ENCODE data around the gene IL3. TPM values are rescaled to one million over a fixed set of nuclear protein-coding genes. Genes with fewer than 3 reads are reported as not detected.

Gene IL3
- total and polyA plus RNA-seq, 2 of the 4 experiments (the other 2 are of a cell fraction), result not detected

DNA sequence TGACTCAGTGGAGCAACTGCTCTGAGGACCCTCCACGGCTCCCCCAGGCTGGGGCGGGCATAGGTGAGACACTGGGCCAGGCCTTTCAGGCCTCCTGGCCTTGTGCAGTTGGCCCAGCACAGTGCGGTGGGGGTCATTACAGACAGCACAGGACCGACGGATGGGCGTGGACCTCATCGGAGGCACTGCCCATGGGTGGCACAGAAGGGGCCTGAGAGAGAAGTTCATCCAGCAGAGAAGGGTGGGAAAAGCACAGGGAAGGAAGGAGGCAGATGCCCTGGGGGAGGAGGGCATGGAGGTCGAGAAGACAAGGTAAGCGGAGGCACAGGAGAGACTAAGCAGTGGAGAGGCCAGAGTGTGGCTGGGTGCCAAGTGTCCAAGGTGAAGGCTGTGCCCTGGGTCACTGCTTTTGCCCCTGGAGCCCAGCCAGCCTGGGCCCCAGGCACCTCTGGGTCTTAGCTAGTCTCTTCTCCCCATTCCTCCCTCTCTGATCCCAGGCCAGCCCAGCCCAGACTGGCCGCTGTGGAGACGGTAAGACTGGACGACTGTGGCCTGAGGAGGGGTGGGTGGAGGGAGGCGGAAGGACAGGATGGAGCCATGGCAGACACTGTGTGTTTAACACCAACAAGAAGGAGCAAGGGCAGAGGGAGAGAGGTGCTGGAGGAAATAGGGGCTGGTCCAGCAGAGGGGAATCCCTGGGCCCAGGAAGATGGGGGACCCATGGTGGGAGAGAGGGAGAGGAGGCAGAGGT is 5.7 kb downstream of the IL3 start:
- Histone ChIP-seq H3K56ac (ENCODE audit: extremely low read depth, insufficient read depth, low read length) (no peak overlapping the region), H3K27me3 (ENCODE audit: control insufficient read depth, insufficient read depth, low read length) (no peaks in the 10 kb centered on the region), H2BK120ac (ENCODE audit: low read depth, low read length) (peak overlapping the region; percentile 56), H4K91ac (ENCODE audit: insufficient read depth, low read depth, low read length) (peak overlapping the region; percentile 33; the same call in 1 of the 2 replicates), H3K27ac (ENCODE audit: insufficient read depth, low read length) (no peak overlapping the region), H2AK5ac (ENCODE audit: low read depth, low read length) (peak overlapping the region; percentile 60), H3K14ac (replicated peaks; ENCODE audit: low read depth, low read length) (no peak overlapping the region; the same call in 1 of the 2 replicates), H4K20me1 (ENCODE audit: insufficient read depth, low read length) (no peaks in the 10 kb centered on the region), H2AFZ (replicated peaks; ENCODE audit: low read length, poor library complexity) (peak overlapping the region; percentile 62), H3K9me3 (ENCODE audit: control insufficient read depth, insufficient read depth, low read length) (no peaks in the 10 kb centered on the region), H3K9ac (ENCODE audit: low read depth, low read length) (no peak overlapping the region), H4K8ac (ENCODE audit: low read depth in 2 of 2, low read length in 2 of 2) (peak overlapping the region in 1 of 2 experiments; percentile 20; a peak in 1 of 4 replicates), H2BK5ac (ENCODE audit: low read depth, low read length, poor library complexity, severe bottlenecking) (no peak overlapping the region), H4K5ac (ENCODE audit: low read depth, low read length) (no peak overlapping the region), H3K36me3 (ENCODE audit: control insufficient read depth, insufficient read depth, low read length) (no peaks in the 10 kb centered on the region), H3K23ac (ENCODE audit: low read depth, low read length) (no peak overlapping the region), H3K9me1 (ENCODE audit: insufficient read depth, low read length) (peaks cover 5% of the 10 kb centered on the region; the same call in 1 of the 2 replicates), H3K4me1 (ENCODE audit: control insufficient read depth, insufficient read depth, low read length) (peaks cover 5% of the 10 kb centered on the region), H3K79me1 (ENCODE audit: low read depth in 1 of 2, low read length in 2 of 2) (no peaks in the 10 kb centered on the region), H3K18ac (ENCODE audit: low read depth, low read length) (no peak overlapping the region), H3K4me2 (ENCODE audit: low read depth, low read length) (no peak overlapping the region), H2AK9ac (replicated peaks; ENCODE audit: low read depth, low read length, poor library complexity) (peak overlapping the region; percentile 66), H3K4ac (ENCODE audit: low read depth, low read length) (peak overlapping the region; percentile 76), H2BK15ac (ENCODE audit: low read depth, low read length) (peak overlapping the region; percentile 24; the same call in 1 of the 3 replicates), H3K4me3 (ENCODE audit: insufficient read depth, low read depth, low read length) (no peak overlapping the region), H2BK20ac (ENCODE audit: low read depth, low read length) (peak overlapping the region; percentile 27; the same call in 1 of the 2 replicates)
- 90% methylated on average over 7 of the region's 13 CpGs; no CpG with 5 or more reads in 1 of the 2 experiments for WGBS, 2 experiments (ENCODE audit: extremely low coverage in 2 of 2, insufficient read length in 1 of 2)
- intact Hi-C loops (cut with micrococcal nuclease) (loop anchor here (1.0 to 10.0 kb wide), 4 partner anchors 68 to 429 kb away; partner anchors contain the start of gene IRF1), in situ Hi-C loops (cut with MboI; ENCODE audit: low sequenced_read_pairs) (loop anchor here (5.0 to 10.0 kb wide), 2 partner anchors 116 to 299 kb away; partner anchors contain the start of gene SLC22A5), dilution Hi-C loops (cut with HindIII; ENCODE audit: low sequenced_read_pairs, unreplicated experiment) (no loop called here)
- no peak for ATAC-seq (ENCODE audit: low read depth)
- no peak for TF ChIP-seq MAFK (IDR thresholded peaks at IDR 0.05; ENCODE audit: low read depth, low read length)
- TF ChIP-seq RFX5 (IDR thresholded peaks at IDR 0.05; ENCODE audit: low read depth, low read length), result no peak
- no peak for TF ChIP-seq SMC3 (IDR thresholded peaks at IDR 0.05; ENCODE audit: low read depth, low read length)
- TF ChIP-seq RAD21 (IDR thresholded peaks at IDR 0.05; ENCODE audit: low read length), result no peak
- TF ChIP-seq, protein P1, sequence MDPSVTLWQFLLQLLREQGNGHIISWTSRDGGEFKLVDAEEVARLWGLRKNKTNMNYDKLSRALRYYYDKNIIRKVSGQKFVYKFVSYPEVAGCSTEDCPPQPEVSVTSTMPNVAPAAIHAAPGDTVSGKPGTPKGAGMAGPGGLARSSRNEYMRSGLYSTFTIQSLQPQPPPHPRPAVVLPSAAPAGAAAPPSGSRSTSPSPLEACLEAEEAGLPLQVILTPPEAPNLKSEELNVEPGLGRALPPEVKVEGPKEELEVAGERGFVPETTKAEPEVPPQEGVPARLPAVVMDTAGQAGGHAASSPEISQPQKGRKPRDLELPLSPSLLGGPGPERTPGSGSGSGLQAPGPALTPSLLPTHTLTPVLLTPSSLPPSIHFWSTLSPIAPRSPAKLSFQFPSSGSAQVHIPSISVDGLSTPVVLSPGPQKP (IDR thresholded peaks at IDR 0.05; ENCODE audit: borderline replicate concordance, low read depth, low read length), result no peak
- TF ChIP-seq RCOR1 (IDR thresholded peaks at IDR 0.05; ENCODE audit: insufficient replicate concordance, low read length), result no peak
- no peak for TF ChIP-seq MAZ (IDR thresholded peaks at IDR 0.05; ENCODE audit: borderline replicate concordance, low read depth, low read length)
- no peak for TF ChIP-seq BHLHE40 (IDR thresholded peaks at IDR 0.05; ENCODE audit: low read depth, low read length)
- no peak for TF ChIP-seq CTCF (conservative IDR thresholded peaks at IDR 0.05; ENCODE audit: low read depth, low read length)
- no peak for TF ChIP-seq CHD1 (IDR thresholded peaks at IDR 0.05; ENCODE audit: low read depth, low read length)
- TF ChIP-seq CEBPB (IDR thresholded peaks at IDR 0.05; ENCODE audit: low read depth, low read length), result no peak
- TF ChIP-seq, protein P2, sequence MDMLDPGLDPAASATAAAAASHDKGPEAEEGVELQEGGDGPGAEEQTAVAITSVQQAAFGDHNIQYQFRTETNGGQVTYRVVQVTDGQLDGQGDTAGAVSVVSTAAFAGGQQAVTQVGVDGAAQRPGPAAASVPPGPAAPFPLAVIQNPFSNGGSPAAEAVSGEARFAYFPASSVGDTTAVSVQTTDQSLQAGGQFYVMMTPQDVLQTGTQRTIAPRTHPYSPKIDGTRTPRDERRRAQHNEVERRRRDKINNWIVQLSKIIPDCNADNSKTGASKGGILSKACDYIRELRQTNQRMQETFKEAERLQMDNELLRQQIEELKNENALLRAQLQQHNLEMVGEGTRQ (IDR thresholded peaks at IDR 0.05; ENCODE audit: low read depth, low read length), result no peak
- no peak for DNase-seq
- BruUV-seq (replicated peaks), result no TSS peak
- ChIA-PET CTCF (interaction anchor here (0.6 kb wide), 1 partner anchor 304 kb away, joined by 3 read pairs; no protein-coding TSS in a partner anchor), POLR2A (ENCODE audit: unreplicated experiment) (no interaction called here)
